Skin epidermis (tissue), 12 donors: Measurements from ENCODE around the gene HNRNPC.

Experiments
- H3K27ac ChIP-seq, 21 experiments: fragments of 200-600 bp; sonication (generic) in 11 of 21; one replicate each; pipeline ENCODE4 v1.5.0; 2020; ENCODE audit warnings: mild to moderate bottlenecking in 3 of 21, inconsistent platforms in 2 of 21, moderate library complexity in 2 of 21
- H3K4me3 ChIP-seq, 7 experiments: fragments of 200-600 bp; sonication (generic) in 2 of 7; one replicate each; pipeline ENCODE4 v1.5.0; 2020; ENCODE audit warnings: inconsistent platforms in 2 of 7, mild to moderate bottlenecking in 2 of 7, moderate library complexity in 1 of 7

Gene HNRNPC

GRCh38 chr14:21162081-21162480 is 107.2 kb downstream of the HNRNPC start:
- Histone ChIP-seq H3K27ac (no peak overlapping the region), H3K4me3 (no peak overlapping the region)

GRCh38 chr14:21160061-21160610 is 109.1 kb downstream of the HNRNPC start:
- H3K27ac ChIP-seq, result no peak overlapping the region
- H3K4me3 ChIP-seq, result no peak overlapping the region
